GM23338 (cell line): ENCODE results near the gene PBOV1. TPM values are rescaled to one million over a fixed set of nuclear protein-coding genes. Genes with fewer than 3 reads are reported as not detected.

Experiments used
- ATAC-seq: fragments of 200-7000 bp; cut with Tn5 transposase; 3 replicates; pipeline ENCODE4 v1.9.1; 2020
- DNase-seq: peaks from one replicate; pipeline ENCODE4 v3.0.0-alpha.2; 2015; ENCODE audit warnings: low spot score
- H2AFZ ChIP-seq: fragments of 200-600 bp; sonication (generic); 2 replicates; pipeline ENCODE4 v1.8.0; 2016; ENCODE audit warnings: antibody characterized with exemption, mild to moderate bottlenecking, moderate library complexity
- H3F3A ChIP-seq: fragments of 200-600 bp; sonication (generic); replicated peaks from 2 replicates; pipeline ENCODE4 v1.8.0; 2017; ENCODE audit warnings: antibody characterized with exemption, mixed run types, low read depth
- H3K27ac ChIP-seq: fragments of 200-600 bp; sonication (generic); 2 replicates; pipeline ENCODE4 v1.6.1; 2016; ENCODE audit warnings: low read depth
- H3K27me3 ChIP-seq: fragments of 200-600 bp; sonication (generic); 2 replicates; pipeline ENCODE4 v1.8.0; 2016; ENCODE audit warnings: mild to moderate bottlenecking, mixed run types, moderate library complexity; ENCODE audit not compliant: insufficient read depth
- H3K36me3 ChIP-seq: fragments of 200-600 bp; sonication (generic); 2 replicates; pipeline ENCODE4 v1.8.0; 2016; ENCODE audit warnings: mild to moderate bottlenecking; ENCODE audit not compliant: insufficient read depth
- H3K4me1 ChIP-seq: fragments of 200-600 bp; sonication (generic); 2 replicates; pipeline ENCODE4 v1.8.0; 2016; ENCODE audit warnings: mild to moderate bottlenecking, moderate library complexity; ENCODE audit not compliant: insufficient read depth
- H3K4me2 ChIP-seq: fragments of 200-600 bp; sonication (generic); 2 replicates; pipeline ENCODE4 v1.7.1; 2017; ENCODE audit warnings: mixed run types
- H3K4me3 ChIP-seq: fragments of 200-600 bp; sonication (generic); 2 replicates; pipeline ENCODE4 v1.6.1; 2016; ENCODE audit warnings: mixed run types
- H3K79me2 ChIP-seq: fragments of 200-600 bp; sonication (generic); replicated peaks from 2 replicates; pipeline ENCODE4 v1.8.0; 2017; ENCODE audit warnings: mild to moderate bottlenecking; ENCODE audit not compliant: insufficient read depth
- H3K9me2 ChIP-seq: fragments of 200-600 bp; sonication (generic); 2 replicates; pipeline ENCODE4 v1.8.0; 2017; ENCODE audit not compliant: insufficient read depth
- H4K20me1 ChIP-seq: fragments of 200-600 bp; sonication (generic); replicated peaks from 2 replicates; pipeline ENCODE4 v1.8.0; 2017; ENCODE audit warnings: mild to moderate bottlenecking; ENCODE audit not compliant: insufficient read depth
- H3K27ac Mint-ChIP-seq: 2 replicates; pipeline ENCODE4 v1.8.0; 2020; ENCODE audit warnings: inconsistent platforms, mild to moderate bottlenecking, moderate library complexity, mixed read lengths
- H3K27me3 Mint-ChIP-seq: 3 replicates; pipeline ENCODE4 v1.8.0; 2022; ENCODE audit warnings: low read depth, mild to moderate bottlenecking, moderate library complexity, mixed read lengths, inconsistent platforms; ENCODE audit not compliant: insufficient read depth, poor library complexity
- H3K36me3 Mint-ChIP-seq: 3 replicates; pipeline ENCODE4 v1.8.0; 2021; ENCODE audit warnings: low read depth, mild to moderate bottlenecking, inconsistent platforms, moderate library complexity, mixed read lengths
- H3K4me1 Mint-ChIP-seq: 3 replicates; pipeline ENCODE4 v1.8.0; 2020; ENCODE audit warnings: mild to moderate bottlenecking, inconsistent platforms, mixed read lengths
- H3K4me3 Mint-ChIP-seq: 3 replicates; pipeline ENCODE4 v1.8.0; 2021; ENCODE audit warnings: moderate library complexity, mild to moderate bottlenecking, inconsistent platforms, mixed read lengths
- H3K9me3 Mint-ChIP-seq: 3 replicates; pipeline ENCODE4 v1.8.0; 2020; ENCODE audit warnings: moderate library complexity, mild to moderate bottlenecking, inconsistent platforms, mixed read lengths
- CREB1 ChIP-seq: fragments of 250-450 bp; sonication (Bioruptor Pico); IDR thresholded peaks from 2 replicates; pipeline ENCODE4 v1.5.0; 2020; ENCODE audit warnings: low read depth, mild to moderate bottlenecking, moderate library complexity
- CTCF ChIP-seq, 2 experiments: fragments of 200-600 bp in 1 of 2; sonication (generic) in 1 of 2; conservative IDR thresholded peaks; 2 replicates each; pipeline versions ENCODE4 v1.5.1 to v1.6.1; 2016 to 2017; ENCODE audit warnings: antibody characterized with exemption in 2 of 2, low read depth in 2 of 2, mild to moderate bottlenecking in 2 of 2, moderate library complexity in 1 of 2
- ETS1 ChIP-seq: IDR thresholded peaks from 2 replicates; pipeline ENCODE4 v1.6.1; 2016; ENCODE audit warnings: antibody characterized with exemption
- EZH2 ChIP-seq: fragments of 200-600 bp; sonication (generic); IDR thresholded peaks from one replicate; pipeline ENCODE4 v1.8.0; 2017; ENCODE audit warnings: antibody characterized with exemption, mild to moderate bottlenecking, low read depth; ENCODE audit not compliant: unreplicated experiment
- EZH2phosphoT487 ChIP-seq: fragments of 200-600 bp; sonication (generic); IDR thresholded peaks from one replicate; pipeline ENCODE4 v1.8.1; 2018; ENCODE audit warnings: antibody characterized with exemption; ENCODE audit not compliant: unreplicated experiment
- JUNB ChIP-seq: IDR thresholded peaks from one replicate; pipeline ENCODE4 v1.6.1; 2016; ENCODE audit warnings: antibody characterized with exemption; ENCODE audit not compliant: unreplicated experiment
- NANOG ChIP-seq: IDR thresholded peaks from 2 replicates; pipeline ENCODE4 v1.6.1; 2016; ENCODE audit warnings: antibody characterized with exemption, borderline replicate concordance
- POLR2AphosphoS5 ChIP-seq: IDR thresholded peaks from 2 replicates; pipeline ENCODE4 v1.6.1; 2016; ENCODE audit warnings: antibody characterized with exemption, low read depth
- REST ChIP-seq: IDR thresholded peaks from one replicate; pipeline ENCODE4 v1.6.1; 2018; ENCODE audit warnings: antibody characterized with exemption; ENCODE audit not compliant: unreplicated experiment
- STAT1 ChIP-seq: IDR thresholded peaks from one replicate; pipeline ENCODE4 v1.6.1; 2016; ENCODE audit warnings: antibody characterized with exemption; ENCODE audit not compliant: unreplicated experiment
- ZNF114 ChIP-seq: fragments of 250-450 bp; sonication (Bioruptor Pico); IDR thresholded peaks from 2 replicates; pipeline ENCODE4 v1.5.0; 2020; ENCODE audit warnings: mild to moderate bottlenecking, moderate library complexity
- ZNF331 ChIP-seq: fragments of 250-450 bp; sonication (Bioruptor Pico); IDR thresholded peaks from 2 replicates; pipeline ENCODE4 v1.5.0; 2020; ENCODE audit warnings: low read depth, mild to moderate bottlenecking, moderate library complexity
- ZNF462 ChIP-seq: fragments of 250-450 bp; sonication (Bioruptor Pico); IDR thresholded peaks from 2 replicates; pipeline ENCODE4 v1.5.0; 2020; ENCODE audit warnings: mild to moderate bottlenecking, moderate library complexity
- polyA plus RNA-seq: library from polyadenylated mRNA; unstranded; fragments of >200 nt; fragmentation: Nextera tagmentation; extraction: Ambion mirVana; gene quantifications from 2 replicates; pipeline ENCODE4 v1.2.1, GENCODE V29; 2016
- total RNA-seq: library from RNA; depleted of rRNA; stranded (reverse); fragments of >200 nt; shearing (Covaris generic); gene quantifications from 2 replicates; pipeline ENCODE4 v1.2.3, GENCODE V29; 2014

PBOV1 gene
- total and polyA plus RNA-seq, 2 experiments from 2014 or later: not detected

- no peak for DNase-seq
- Histone ChIP-seq H3K36me3 (no peaks in the 10 kb centered on the region), H3K4me3 (no peak overlapping the region), H3F3A (no peaks in the 10 kb centered on the region), H3K9me2 (no peaks in the 10 kb centered on the region), H3K4me1 (no peaks in the 10 kb centered on the region), H4K20me1 (no peaks in the 10 kb centered on the region), H3K27me3 (no peaks in the 10 kb centered on the region), H3K27ac (no peak overlapping the region), H3K4me2 (no peak overlapping the region), H2AFZ (no peak overlapping the region), H3K79me2 (no peaks in the 10 kb centered on the region)
- Mint-ChIP-seq H3K27me3 (peaks cover 3% of the 10 kb centered on the region), H3K27ac (no peak overlapping the region), H3K4me3 (no peak overlapping the region), H3K36me3 (peaks cover 12% of the 10 kb centered on the region), H3K4me1 (no peaks in the 10 kb centered on the region), H3K9me3 (no peaks in the 10 kb centered on the region)
- no peak for ATAC-seq
- no peak for TF ChIP-seq ZNF114
- TF ChIP-seq EZH2phosphoT487: no peak
- TF ChIP-seq STAT1: no peak
- no peak for TF ChIP-seq REST
- no peak for TF ChIP-seq ZNF462
- TF ChIP-seq CTCF (conservative IDR thresholded peaks at IDR 0.05; ENCODE audit: low read depth in 2 of 2): no peak
- no peak for TF ChIP-seq CREB1 (CRISPR knock-in tag)
- TF ChIP-seq JUNB: no peak
- no peak for TF ChIP-seq ETS1
- no peak for TF ChIP-seq EZH2
- no peak for TF ChIP-seq NANOG
- no peak for TF ChIP-seq ZNF331 (CRISPR knock-in tag)
- no peak for TF ChIP-seq POLR2AphosphoS5
Observed at GRCh38 chr6:138266095-138266494, 47.8 kb upstream of the PBOV1 start.
